HepG2 (cell line): ENCODE data around the gene MEF2B. TPM values are rescaled to one million over a fixed set of nuclear protein-coding genes. Genes with fewer than 3 reads are reported as not detected.

Experiments used
- ATRX ChIP-seq: sonication (generic); formaldehyde crosslinking; IDR thresholded peaks from 2 replicates; pipeline ENCODE4 v1.4.0; 2020; ENCODE audit warnings: missing genetic modification reagents, borderline replicate concordance
- CBX1 ChIP-seq: IDR thresholded peaks from one replicate; pipeline ENCODE4 v1.6.1; 2016; ENCODE audit warnings: antibody characterized with exemption, low read depth
- HOXA3 ChIP-seq: sonication (generic); formaldehyde crosslinking; IDR thresholded peaks from 2 replicates; pipeline ENCODE4 v1.5.0; 2020; ENCODE audit warnings: missing genetic modification reagents
- HOXA7 ChIP-seq: sonication (generic); formaldehyde crosslinking; IDR thresholded peaks from 2 replicates; pipeline ENCODE4 v1.8.1; 2022; ENCODE audit warnings: mild to moderate bottlenecking, missing genetic modification reagents, moderate library complexity
- MTA1 ChIP-seq: sonication (generic); formaldehyde crosslinking; IDR thresholded peaks from 2 replicates; pipeline ENCODE4 v1.4.0; 2020; ENCODE audit warnings: missing genetic modification reagents, mild to moderate bottlenecking, borderline replicate concordance
- MTA3 ChIP-seq: sonication (generic); formaldehyde crosslinking; IDR thresholded peaks from 2 replicates; pipeline ENCODE4 v1.4.0; 2020; ENCODE audit warnings: missing genetic modification reagents
- NAIF1 ChIP-seq: sonication (generic); formaldehyde crosslinking; IDR thresholded peaks from 2 replicates; pipeline ENCODE4 v1.5.0; 2020; ENCODE audit warnings: mild to moderate bottlenecking, missing genetic modification reagents, borderline replicate concordance
- NFKB2 ChIP-seq: sonication (generic); formaldehyde crosslinking; IDR thresholded peaks from 2 replicates; pipeline ENCODE4 v1.4.0; 2020; ENCODE audit warnings: missing genetic modification reagents, borderline replicate concordance
- RFXAP ChIP-seq: sonication (generic); formaldehyde crosslinking; IDR thresholded peaks from 2 replicates; pipeline ENCODE4 v1.4.0; 2020; ENCODE audit warnings: missing genetic modification reagents, borderline replicate concordance
- ZBTB21 ChIP-seq: sonication (generic); formaldehyde crosslinking; IDR thresholded peaks from 2 replicates; pipeline ENCODE4 v1.4.0; 2020; ENCODE audit warnings: missing genetic modification reagents
- ZNF772 ChIP-seq: sonication (generic); formaldehyde crosslinking; IDR thresholded peaks from 2 replicates; pipeline ENCODE4 v1.5.0; 2020; ENCODE audit warnings: mild to moderate bottlenecking, missing genetic modification reagents
- polyA plus RNA-seq, 8 experiments: library from polyadenylated mRNA; depleted of rRNA in 3 of 8; stranded (reverse) in 7 of 8; unstranded in 1 of 8; fragments of >200 nt; fragmentation: Illumina TruSeq in 4 of 8; extraction: Trizol in 4 of 8; gene quantifications; 2 replicates each; pipeline versions ENCODE4 v1.2.1 to v1.2.3, GENCODE V29; 2011 to 2016; ENCODE audit warnings: low read depth in 4 of 8, missing spikeins in 1 of 8, mixed read lengths in 1 of 8; ENCODE audit not compliant: insufficient read depth in 1 of 8
- total RNA-seq, 5 experiments: library from RNA; depleted of rRNA; stranded (reverse); fragments of >200 nt; fragmentation: Illumina TruSeq; extraction: Trizol; gene quantifications; 2 replicates each; pipeline ENCODE4 v1.2.3, GENCODE V29; 2016; ENCODE audit warnings: low read depth in 1 of 5
- TF ChIP-seq, protein P1 (sequence below): sonication (generic); formaldehyde crosslinking; IDR thresholded peaks from 2 replicates; pipeline ENCODE4 v1.8.1; 2023; ENCODE audit warnings: missing genetic modification reagents, inconsistent platforms, borderline replicate concordance
- TF ChIP-seq, protein P2 (sequence below): IDR thresholded peaks from 2 replicates; pipeline ENCODE4 v1.6.1; 2018; ENCODE audit warnings: missing genetic modification reagents
- TF ChIP-seq, protein P3 (sequence below): sonication (generic); formaldehyde crosslinking; IDR thresholded peaks from 2 replicates; pipeline ENCODE4 v1.4.0; 2020; ENCODE audit warnings: missing genetic modification reagents, borderline replicate concordance
- TF ChIP-seq, protein P4 (sequence below): sonication (generic); formaldehyde crosslinking; IDR thresholded peaks from 2 replicates; pipeline ENCODE4 v1.5.0; 2020; ENCODE audit warnings: missing genetic modification reagents, mild to moderate bottlenecking, borderline replicate concordance
- TF ChIP-seq, protein P5 (sequence below): IDR thresholded peaks from 2 replicates; pipeline ENCODE4 v1.6.1; 2016; ENCODE audit warnings: missing compliant biosample characterization, missing genetic modification reagents, borderline replicate concordance
- TF ChIP-seq, protein P6 (sequence below): sonication (generic); formaldehyde crosslinking; IDR thresholded peaks from 2 replicates; pipeline ENCODE4 v1.4.0; 2020; ENCODE audit warnings: missing genetic modification reagents

The MEF2B gene
- total and polyA plus RNA-seq, 2 of the 13 experiments (the other 11 are each of a cell fraction or from before 2014, with no cell fraction given), result 1.2 to 1.7 TPM

DNA sequence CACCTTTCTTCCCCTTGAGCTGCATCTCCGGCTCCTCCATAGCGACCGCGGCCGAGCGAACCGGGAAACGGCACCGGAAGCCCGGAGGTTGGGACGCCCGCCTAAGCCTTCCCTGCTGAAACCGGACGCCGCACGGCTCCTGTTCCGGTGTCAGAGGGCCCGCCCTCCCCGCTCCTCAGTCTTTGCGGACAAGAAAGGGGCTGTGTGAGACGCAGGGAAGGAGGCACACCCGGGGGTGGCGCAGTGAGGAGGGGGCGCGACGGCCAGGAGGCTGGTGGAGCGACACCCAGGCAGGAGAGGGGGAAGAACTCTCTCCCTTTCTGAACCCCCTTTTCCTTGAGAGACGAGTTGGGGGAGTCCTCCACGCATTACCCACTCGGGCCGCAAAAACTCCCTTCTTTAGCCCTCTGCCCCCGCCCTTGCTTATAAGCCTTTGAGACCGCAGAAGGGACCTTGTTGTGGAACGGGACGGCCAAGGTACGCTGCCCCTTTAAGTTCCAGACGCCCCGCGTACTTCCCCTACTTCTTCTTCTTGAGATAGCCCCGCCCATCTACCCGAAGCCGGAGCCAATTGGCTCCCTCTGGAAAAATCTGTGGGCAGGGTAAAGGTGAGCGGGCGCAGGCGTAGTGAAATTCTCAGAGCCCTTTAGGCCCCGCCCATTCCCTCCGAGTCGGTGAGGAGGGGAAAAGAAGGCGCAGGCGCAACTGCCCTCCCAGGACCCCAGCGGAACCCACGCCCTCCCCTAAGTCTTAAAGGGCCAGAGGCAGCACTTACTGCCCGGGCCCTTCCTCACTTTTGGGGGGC lies 22.2 kb upstream of the MEF2B start, which contains the start of the genes BORCS8 and RFXANK (continued):
- TF ChIP-seq ZBTB21 (CRISPR knock-in tag) (no peak), MTA3 (no peak), MTA1 (CRISPR knock-in tag) (peak; percentile 77), CBX1 (no peak), RFXAP (no peak), ATRX (CRISPR knock-in tag) (no peak), NAIF1 (CRISPR knock-in tag) (peak; percentile 71), NFKB2 (0 out of 2 replicates have a peak, but pooled peaks have one; percentile 24), ZNF772 (CRISPR knock-in tag) (peak; percentile 84; the same call in 1 of the 2 replicates), HOXA7 (no peak), HOXA3 (CRISPR knock-in tag) (peak; percentile 65)
- TF ChIP-seq, protein P1, sequence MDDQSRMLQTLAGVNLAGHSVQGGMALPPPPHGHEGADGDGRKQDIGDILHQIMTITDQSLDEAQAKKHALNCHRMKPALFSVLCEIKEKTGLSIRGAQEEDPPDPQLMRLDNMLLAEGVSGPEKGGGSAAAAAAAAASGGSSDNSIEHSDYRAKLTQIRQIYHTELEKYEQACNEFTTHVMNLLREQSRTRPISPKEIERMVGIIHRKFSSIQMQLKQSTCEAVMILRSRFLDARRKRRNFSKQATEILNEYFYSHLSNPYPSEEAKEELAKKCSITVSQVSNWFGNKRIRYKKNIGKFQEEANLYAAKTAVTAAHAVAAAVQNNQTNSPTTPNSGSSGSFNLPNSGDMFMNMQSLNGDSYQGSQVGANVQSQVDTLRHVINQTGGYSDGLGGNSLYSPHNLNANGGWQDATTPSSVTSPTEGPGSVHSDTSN, result no peak
- TF ChIP-seq, protein P2, sequence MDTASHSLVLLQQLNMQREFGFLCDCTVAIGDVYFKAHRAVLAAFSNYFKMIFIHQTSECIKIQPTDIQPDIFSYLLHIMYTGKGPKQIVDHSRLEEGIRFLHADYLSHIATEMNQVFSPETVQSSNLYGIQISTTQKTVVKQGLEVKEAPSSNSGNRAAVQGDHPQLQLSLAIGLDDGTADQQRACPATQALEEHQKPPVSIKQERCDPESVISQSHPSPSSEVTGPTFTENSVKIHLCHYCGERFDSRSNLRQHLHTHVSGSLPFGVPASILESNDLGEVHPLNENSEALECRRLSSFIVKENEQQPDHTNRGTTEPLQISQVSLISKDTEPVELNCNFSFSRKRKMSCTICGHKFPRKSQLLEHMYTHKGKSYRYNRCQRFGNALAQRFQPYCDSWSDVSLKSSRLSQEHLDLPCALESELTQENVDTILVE (CRISPR knock-in tag), result peak; percentile 87; the same call in 1 of the 2 replicates
- TF ChIP-seq, protein P3, sequence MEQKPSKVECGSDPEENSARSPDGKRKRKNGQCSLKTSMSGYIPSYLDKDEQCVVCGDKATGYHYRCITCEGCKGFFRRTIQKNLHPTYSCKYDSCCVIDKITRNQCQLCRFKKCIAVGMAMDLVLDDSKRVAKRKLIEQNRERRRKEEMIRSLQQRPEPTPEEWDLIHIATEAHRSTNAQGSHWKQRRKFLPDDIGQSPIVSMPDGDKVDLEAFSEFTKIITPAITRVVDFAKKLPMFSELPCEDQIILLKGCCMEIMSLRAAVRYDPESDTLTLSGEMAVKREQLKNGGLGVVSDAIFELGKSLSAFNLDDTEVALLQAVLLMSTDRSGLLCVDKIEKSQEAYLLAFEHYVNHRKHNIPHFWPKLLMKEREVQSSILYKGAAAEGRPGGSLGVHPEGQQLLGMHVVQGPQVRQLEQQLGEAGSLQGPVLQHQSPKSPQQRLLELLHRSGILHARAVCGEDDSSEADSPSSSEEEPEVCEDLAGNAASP, result no peak
- TF ChIP-seq, protein P4, sequence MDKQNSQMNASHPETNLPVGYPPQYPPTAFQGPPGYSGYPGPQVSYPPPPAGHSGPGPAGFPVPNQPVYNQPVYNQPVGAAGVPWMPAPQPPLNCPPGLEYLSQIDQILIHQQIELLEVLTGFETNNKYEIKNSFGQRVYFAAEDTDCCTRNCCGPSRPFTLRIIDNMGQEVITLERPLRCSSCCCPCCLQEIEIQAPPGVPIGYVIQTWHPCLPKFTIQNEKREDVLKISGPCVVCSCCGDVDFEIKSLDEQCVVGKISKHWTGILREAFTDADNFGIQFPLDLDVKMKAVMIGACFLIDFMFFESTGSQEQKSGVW (CRISPR knock-in tag), result no peak
- TF ChIP-seq, protein P5, sequence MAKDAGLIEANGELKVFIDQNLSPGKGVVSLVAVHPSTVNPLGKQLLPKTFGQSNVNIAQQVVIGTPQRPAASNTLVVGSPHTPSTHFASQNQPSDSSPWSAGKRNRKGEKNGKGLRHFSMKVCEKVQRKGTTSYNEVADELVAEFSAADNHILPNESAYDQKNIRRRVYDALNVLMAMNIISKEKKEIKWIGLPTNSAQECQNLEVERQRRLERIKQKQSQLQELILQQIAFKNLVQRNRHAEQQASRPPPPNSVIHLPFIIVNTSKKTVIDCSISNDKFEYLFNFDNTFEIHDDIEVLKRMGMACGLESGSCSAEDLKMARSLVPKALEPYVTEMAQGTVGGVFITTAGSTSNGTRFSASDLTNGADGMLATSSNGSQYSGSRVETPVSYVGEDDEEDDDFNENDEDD (CRISPR knock-in tag), result peak; percentile 33; the same call in 1 of the 2 replicates
- TF ChIP-seq, protein P6, sequence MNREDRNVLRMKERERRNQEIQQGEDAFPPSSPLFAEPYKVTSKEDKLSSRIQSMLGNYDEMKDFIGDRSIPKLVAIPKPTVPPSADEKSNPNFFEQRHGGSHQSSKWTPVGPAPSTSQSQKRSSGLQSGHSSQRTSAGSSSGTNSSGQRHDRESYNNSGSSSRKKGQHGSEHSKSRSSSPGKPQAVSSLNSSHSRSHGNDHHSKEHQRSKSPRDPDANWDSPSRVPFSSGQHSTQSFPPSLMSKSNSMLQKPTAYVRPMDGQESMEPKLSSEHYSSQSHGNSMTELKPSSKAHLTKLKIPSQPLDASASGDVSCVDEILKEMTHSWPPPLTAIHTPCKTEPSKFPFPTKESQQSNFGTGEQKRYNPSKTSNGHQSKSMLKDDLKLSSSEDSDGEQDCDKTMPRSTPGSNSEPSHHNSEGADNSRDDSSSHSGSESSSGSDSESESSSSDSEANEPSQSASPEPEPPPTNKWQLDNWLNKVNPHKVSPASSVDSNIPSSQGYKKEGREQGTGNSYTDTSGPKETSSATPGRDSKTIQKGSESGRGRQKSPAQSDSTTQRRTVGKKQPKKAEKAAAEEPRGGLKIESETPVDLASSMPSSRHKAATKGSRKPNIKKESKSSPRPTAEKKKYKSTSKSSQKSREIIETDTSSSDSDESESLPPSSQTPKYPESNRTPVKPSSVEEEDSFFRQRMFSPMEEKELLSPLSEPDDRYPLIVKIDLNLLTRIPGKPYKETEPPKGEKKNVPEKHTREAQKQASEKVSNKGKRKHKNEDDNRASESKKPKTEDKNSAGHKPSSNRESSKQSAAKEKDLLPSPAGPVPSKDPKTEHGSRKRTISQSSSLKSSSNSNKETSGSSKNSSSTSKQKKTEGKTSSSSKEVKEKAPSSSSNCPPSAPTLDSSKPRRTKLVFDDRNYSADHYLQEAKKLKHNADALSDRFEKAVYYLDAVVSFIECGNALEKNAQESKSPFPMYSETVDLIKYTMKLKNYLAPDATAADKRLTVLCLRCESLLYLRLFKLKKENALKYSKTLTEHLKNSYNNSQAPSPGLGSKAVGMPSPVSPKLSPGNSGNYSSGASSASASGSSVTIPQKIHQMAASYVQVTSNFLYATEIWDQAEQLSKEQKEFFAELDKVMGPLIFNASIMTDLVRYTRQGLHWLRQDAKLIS, result no peak
